Stimulated activated CD4-positive, alpha-beta T cell treated with anti-CD3 and anti-CD28 coated beads, Interleukin-2, amount 100 ng/mL, for 24 hours (primary cell): ENCODE measurements around the gene FKBP8.
A peak's percentile ranks its signal among the peaks of the same experiment; 100 is the strongest.
"Not testable (repeated sequence)": the region's sequence is repeated elsewhere in the genome, so short reads cannot be mapped to it uniquely, and the experiment has no call there.

Experiments used
- DNase-seq, 2 donors: peaks; one replicate each; pipeline ENCODE4 v3.0.0-alpha.2; 2020

FKBP8 gene

DNA sequence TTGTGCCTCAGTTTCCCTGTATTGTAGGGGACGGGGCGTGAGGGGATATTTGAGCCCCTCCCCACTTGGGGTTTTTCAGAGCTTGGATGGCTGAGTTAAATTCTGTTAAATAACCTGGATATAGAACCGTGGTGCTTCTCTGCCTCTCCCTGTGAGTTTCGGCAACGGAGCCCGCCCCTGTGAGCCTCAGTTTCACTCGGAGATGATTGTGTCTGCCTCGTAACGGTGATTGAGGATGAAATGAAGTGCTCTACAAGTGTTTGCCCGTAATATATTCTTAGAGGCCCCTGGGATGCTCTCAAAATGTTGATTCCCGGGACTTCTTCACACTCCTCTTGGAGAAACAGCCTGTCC lies 14.8 kb upstream of the FKBP8 start:
- no peak for DNase-seq

- DNase-seq = peak; percentile 97 to 98
These were observed 14.2 kb upstream of the FKBP8 start, which contains the start of gene KXD1 for GRCh38 chr19:18557411-18558201. Gene KXD1, plus strand, starts transcription at chr19:18557870. Its CDS starts 4,187 bp downstream, at chr19:18562057.

DNA sequence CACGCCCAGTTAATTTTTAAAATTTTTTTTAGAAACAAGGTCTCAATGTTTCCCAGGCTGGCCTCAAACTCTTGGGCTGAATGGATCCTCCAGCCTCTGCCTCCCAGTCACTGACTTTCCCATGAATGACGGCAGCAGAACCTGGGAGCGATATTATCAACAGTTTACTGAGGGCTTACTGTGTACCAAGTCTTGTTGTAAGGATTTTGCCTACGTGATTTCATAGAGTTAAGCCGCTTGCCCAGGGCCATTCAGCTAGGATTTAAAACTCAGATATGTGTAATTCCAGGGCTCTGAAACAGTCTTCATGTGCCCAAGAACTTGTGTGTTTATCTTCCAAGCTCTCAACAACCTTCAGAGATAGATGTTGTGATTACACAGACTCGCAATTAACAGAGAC lies 8.3 kb upstream of the FKBP8 start:
- DNase-seq = no peak

DNA sequence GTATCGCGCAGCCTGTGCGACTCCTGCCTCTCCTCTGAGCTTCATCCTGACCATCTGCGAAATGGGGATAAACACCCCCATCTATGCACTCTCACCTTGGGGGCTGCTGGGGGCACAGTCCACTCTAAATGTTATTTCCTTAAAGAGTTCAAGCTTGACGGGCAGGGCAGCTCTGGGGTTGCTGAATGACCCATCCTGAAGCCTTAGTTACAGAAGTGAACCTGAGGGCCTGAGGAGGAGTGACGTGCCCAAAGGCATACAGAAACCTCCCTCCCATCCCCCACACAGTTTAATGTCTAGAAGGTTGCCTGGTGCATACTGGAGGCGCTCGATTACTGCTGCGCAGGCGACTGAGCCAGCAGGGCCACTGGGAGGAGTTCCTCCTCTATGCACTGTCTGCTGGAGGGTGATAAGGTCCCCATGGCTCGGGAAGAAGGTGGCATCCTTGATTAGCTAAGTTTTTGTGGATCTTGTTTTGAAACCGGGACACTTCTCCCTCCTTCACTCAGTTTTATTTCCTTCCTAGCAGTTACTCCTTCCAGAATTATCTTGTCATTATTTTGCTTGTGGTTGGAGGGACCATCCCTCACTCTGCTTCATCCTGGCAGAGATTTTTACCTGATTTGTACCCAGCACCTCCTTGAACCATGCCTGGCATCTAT lies 572 bp upstream of the FKBP8 start:
- DNase-seq = peak; percentile 68 to 77

- peak in 1 of 2 donors; percentile 22 for DNase-seq
These were observed 1.1 kb downstream of the FKBP8 start for GRCh38 chr19:18541992-18542940.

- DNase-seq = peak in 1 of 2 donors; percentile 22
These were observed 1.9 kb downstream of the FKBP8 start for GRCh38 chr19:18541258-18541991.

- not testable (repeated sequence) for DNase-seq
These were observed 3.2 kb downstream of the FKBP8 start for GRCh38 chr19:18540200-18540599.

GRCh38 chr19:18539372-18539771 lies 4.0 kb downstream of the FKBP8 start:
- no peak for DNase-seq

DNA sequence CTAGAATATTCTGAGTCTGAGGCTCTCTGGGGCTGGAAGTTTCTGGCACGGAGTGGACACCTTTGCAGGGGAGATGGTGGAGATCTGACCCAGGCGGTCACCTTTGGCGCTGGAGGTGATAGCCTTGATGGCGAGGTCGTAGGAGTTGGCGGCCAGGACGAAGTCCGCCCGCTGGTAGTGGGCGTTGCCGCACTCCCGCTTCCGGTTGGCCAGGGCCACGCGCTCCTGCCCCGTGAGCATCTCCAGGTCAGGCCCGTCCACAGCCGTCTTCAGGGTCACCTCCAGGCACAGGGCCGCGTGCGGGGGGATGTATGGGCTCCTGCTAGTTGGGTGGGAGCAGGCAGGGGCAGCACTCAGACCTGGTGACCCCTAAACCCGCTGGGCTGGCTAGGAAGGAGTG lies 5.3 kb downstream of the FKBP8 start:
- no peak for DNase-seq

- DNase-seq = no peak
These were observed 5.9 kb downstream of the FKBP8 start for GRCh38 chr19:18537431-18537830.

GRCh38 chr19:18536475-18536874 lies 6.9 kb downstream of the FKBP8 start:
- no peak for DNase-seq

- DNase-seq = no peak
These were observed 10.3 kb downstream of the FKBP8 start for GRCh38 chr19:18533058-18533457.

GRCh38 chr19:18532168-18532890 lies 11.0 kb downstream of the FKBP8 start:
- no peak for DNase-seq

- no peak for DNase-seq
These were observed 11.9 kb downstream of the FKBP8 start for GRCh38 chr19:18531485-18531884.

GRCh38 chr19:18529782-18530181 lies 13.6 kb downstream of the FKBP8 start:
- no peak for DNase-seq

- no peak for DNase-seq
These were observed 17.1 kb downstream of the FKBP8 start for GRCh38 chr19:18526316-18526715.

DNA sequence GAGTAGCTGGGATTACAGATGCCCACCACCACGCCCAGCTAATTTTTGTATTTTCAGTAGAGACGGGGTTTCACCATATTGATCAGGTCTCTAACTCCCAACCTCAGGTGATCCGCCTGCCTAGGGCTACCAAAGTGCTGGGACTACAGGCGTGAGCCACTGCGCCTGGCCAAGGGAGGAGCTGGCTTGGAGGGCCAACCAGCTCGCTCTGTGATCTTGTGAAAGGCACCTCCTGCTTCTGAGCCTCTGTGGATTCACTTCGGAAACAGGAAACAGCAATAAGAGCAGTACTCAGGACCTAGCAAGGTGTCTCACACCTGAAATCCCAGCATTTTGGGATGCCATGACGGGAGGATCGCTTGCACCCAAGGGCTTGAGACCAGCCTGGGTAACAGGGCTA lies 19.5 kb downstream of the FKBP8 start:
- no peak for DNase-seq

DNA sequence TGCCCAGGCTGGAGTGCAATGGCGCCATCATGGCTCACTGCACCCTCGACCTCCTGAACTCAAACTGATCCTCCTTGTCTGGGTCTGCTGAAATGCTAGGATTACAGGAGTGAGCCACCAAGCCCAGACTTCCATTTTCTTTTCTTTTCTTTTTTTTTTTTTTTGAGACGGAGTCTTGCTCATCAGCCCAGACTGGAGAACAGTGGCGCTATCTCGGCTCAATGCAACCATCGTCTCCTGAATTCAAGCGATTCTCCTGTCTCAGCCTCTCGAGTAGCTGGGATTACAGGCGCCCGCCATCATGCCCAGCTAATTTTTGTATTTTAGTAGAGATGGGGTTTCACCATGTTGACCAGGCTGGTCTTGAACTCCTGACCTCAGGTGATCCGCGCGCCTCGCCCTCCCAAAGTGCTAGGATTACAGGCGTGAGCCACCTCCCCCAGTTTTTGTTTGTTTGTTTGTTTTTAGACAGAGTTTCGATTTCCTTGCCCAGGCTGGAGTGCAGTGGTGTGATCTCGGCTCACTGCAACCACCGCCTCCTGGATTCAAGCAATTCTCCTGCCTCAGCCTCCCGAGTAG lies 20.4 kb downstream of the FKBP8 start:
- not testable (repeated sequence) for DNase-seq

GRCh38 chr19:18522124-18522861 lies 21.1 kb downstream of the FKBP8 start:
- DNase-seq = peak; percentile 100

GRCh38 chr19:18521692-18522123 lies 21.7 kb downstream of the FKBP8 start, which contains the start of gene ELL:
Gene ELL, minus strand, starts transcription at chr19:18522070. Its CDS starts 15 bp downstream, at chr19:18522055.
- DNase-seq = no peak
